NCI-H774 (cell line): Measurements from ENCODE around the gene ADAMTS19.
"Not testable (repeated sequence)": the region's sequence is repeated elsewhere in the genome, so short reads cannot be mapped to it uniquely, and the experiment has no call there.

Experiments
- DNase-seq: peaks from one replicate; lab custom pipeline; 2025; lab: John Stamatoyannopoulos, UW

The ADAMTS19 gene

GRCh38 chr5:129584496-129584895, 124.4 kb downstream of the ADAMTS19 start:
- DNase-seq: not testable (repeated sequence)

- DNase-seq: no peak
Measured at GRCh38 chr5:129591508-129592160, 131.5 kb downstream of the ADAMTS19 start.

DNA sequence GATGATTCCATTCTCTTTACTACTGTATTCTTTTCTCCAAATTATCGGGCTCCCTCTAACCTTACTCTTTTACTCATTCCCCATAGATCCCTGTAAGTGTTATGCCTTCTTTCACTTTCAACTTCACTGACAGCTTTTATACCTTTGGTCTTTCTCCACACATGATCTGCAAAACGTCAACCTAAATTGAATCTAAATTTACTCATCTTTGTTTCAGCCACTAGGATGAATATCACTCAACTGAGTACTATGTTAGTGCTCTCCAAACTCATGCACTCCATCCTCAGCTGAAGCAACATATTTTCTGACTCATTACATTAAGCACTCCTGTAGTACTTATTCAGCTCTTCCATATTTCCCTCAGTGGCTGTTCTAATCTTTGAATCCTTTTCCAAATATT, 133.4 kb downstream of the ADAMTS19 start:
- no peak for DNase-seq

DNA sequence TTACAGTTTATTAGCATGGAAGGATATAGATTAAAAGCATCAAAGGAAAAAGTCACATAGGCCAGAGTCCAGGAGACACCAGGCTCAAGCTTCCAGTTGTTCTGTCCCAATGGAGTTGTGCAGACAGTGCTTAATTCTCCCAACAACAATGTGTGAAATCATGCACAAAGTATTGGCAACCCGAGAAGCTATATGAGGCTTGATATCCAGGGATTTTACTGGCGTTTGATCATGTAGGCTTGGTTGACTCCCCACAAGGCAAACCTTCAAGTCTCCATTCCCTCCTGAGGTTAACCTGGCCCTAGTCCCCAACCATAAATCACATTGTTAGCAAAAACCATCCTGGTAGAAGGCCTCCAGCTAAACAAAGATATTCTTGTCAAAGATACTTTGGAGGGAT, 141.5 kb downstream of the ADAMTS19 start:
- DNase-seq: no peak

DNA sequence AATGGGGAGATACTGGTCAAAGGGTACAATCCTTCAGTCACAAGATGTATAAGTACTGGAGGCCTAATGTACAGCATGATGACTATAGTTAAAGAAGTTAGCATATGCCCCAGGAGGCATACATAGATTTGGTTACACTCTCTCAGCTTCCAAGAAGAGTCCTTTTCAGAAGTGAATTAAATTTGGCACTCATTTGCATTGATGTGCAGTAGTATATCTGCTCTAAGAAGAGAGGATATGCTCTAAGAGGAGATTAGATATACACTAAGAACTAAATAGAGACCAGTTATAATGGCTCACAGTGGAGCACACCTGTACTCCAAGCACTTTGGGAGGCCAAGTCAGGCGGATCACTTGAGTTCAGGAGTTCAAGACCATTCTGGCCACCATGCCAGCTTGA, 148.3 kb downstream of the ADAMTS19 start:
- DNase-seq: no peak

- no peak for DNase-seq
Measured at GRCh38 chr5:129609710-129610109, 149.6 kb downstream of the ADAMTS19 start.

DNA sequence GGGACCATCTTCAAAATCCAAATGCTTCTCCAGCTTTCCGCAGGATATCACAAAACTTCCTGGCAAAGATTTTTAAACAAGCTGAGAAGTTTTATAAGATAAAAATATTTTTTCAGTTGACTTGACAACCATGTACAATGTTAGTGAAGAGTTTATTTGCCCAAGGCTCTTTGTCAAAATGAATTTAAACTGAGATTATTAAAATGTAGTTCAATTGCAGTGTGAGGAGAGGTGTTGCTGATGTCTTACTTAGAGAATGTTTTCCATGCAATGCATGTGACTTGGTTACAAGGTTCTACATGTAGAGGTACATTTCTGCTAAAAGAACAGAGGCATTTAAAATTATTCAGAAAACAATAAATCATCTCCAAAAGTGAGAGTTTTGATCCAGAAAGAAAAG, 156.4 kb downstream of the ADAMTS19 start:
- DNase-seq: no peak

DNA sequence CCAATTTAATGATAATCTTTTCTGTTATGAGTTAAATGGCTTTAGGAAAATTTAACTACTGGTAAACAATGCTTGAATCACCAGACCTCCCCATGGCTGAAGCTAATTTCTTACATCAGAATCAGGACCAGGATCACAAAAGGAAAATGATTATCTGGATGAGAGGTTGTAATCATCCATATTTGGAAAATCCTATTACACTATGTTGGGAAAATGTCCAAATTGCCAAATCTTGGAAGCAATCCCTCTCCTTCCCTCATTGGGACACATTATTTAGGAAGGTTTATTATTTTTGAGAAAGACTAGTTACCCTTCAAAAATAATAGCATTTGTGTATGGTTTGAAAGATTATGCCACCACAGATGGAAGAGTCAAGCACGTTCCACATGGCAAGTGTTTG, 157.1 kb downstream of the ADAMTS19 start:
- DNase-seq: no peak

DNA sequence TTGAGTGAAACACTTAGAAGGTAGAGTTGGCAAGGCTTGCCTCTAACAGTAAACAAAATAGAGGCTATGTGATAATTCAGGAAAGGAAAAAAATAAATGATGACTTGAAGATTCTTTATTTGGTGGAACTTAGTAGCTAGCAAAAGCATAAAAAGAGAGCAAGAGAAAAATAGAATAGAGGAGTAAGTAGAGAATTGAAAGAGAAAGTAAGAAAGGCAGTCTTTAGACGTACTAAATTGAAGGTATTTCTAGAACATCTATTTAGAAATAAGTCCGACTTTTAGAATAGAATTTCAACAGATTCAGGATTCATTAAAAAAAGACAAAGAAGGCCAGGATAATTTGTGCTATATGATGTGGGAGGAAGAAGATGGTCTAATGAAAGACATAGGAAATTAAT, 159.7 kb downstream of the ADAMTS19 start:
- DNase-seq: no peak

GRCh38 chr5:129622531-129622930, 162.4 kb downstream of the ADAMTS19 start:
- DNase-seq: no peak

- DNase-seq: no peak
Measured at GRCh38 chr5:129629575-129629974, 169.5 kb downstream of the ADAMTS19 start.

GRCh38 chr5:129630101-129630500, 170.0 kb downstream of the ADAMTS19 start:
- no peak for DNase-seq

- DNase-seq: no peak
Measured at GRCh38 chr5:129631961-129632360, 171.9 kb downstream of the ADAMTS19 start.

DNA sequence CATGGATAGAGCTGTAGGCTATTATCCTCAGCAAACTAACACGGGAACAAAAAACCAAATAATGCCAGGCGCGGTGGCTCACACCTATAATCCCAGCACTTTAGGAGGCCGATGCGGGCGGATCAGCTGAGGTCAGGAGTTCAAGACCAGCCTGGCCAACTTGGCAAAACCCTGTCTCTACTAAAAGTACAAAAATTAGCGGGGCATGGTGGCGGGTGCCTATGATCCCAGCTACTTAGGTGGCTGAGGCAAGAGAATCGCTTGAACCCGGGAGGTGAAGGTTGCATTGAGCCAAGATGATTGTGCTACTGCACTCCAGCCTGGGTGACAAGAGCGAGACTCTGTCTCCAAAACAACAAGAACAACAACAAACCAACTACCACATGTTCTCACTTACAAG, 177.4 kb downstream of the ADAMTS19 start:
- not testable (repeated sequence) for DNase-seq

DNA sequence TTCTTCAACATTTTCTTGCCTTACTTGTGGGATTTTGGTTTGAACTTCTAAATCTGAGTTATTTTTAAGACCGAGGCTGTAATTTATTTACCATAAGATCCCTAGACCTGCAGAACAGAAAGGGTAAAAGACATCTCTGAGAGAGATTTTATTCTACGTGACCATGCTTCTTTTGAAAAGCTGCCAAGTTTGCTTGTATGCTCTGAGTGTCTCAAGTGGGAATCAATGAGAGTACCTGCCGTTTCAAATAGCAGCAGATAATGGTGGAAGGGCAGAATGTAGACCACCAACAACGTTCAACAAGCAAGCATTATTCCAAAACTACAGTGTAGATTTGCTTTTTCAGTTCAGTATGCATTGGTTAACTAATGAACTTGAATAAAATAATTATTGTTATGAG, 179.2 kb downstream of the ADAMTS19 start:
- DNase-seq: no peak

GRCh38 chr5:129652349-129653056, 192.4 kb downstream of the ADAMTS19 start:
- DNase-seq: no peak

DNA sequence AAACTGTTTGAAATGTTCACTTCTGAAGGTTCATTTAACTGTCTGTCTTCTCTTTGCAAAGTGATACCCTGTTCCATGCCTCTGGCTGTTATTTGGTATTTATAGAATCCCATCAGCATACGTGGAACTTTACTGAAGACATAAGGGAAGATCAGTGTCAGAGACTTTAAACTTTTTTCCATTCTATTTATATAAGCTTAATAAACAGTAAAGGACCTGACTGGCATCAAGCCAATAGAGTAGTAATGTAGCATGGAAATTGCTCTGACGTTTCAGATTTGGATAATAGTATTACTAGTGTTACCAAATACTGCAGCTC, 192.9 kb downstream of the ADAMTS19 start:
- no peak for DNase-seq

- DNase-seq: no peak
Measured at GRCh38 chr5:129653442-129653841, 193.3 kb downstream of the ADAMTS19 start.

DNA sequence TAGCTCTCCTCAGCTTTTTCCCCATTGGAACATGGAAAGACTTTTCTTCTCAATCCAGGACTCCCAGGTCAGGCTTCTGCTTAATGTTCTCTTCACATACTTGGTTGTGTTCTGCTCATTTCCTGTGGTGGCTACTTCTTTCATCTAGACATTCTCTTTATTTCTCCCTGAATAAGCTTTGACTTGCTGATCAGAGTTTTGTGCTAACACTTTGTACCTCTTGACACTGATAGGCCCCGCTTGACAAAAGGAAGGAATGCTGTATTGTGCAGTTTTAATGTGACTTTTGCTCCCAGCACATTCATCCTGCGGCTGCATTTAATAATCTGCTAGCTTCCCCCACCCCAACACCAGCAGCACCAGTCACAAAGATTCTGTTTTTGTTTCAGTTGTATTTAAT, 196.9 kb downstream of the ADAMTS19 start:
- no peak for DNase-seq

DNA sequence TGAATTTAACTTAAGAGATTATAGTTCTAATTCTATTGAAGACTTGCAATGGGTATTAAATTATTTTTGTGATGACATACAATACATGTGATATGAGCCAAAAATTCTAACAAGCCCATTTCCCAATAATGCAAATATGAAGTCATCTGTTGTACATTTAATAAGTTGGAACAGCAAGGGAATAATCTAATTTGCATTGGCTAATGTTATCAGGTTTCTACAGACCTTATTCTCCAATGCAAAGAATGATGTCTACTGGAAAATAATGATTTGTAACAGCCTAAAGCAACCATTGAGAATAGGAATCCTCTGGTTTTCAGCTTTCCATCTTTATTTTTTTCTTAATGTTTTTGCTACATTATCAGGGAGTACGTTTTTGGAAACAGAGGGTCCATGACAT, 198.7 kb downstream of the ADAMTS19 start:
- DNase-seq: no peak

- DNase-seq: no peak
Measured at GRCh38 chr5:129661366-129662035, 201.4 kb downstream of the ADAMTS19 start.

GRCh38 chr5:129664336-129664937, 204.3 kb downstream of the ADAMTS19 start:
- DNase-seq: no peak

- no peak for DNase-seq
Measured at GRCh38 chr5:129670957-129671500, 210.9 kb downstream of the ADAMTS19 start.
